Left lung (tissue), 10 donors: ENCODE measurements around the gene SLC4A1AP. TPM values are rescaled to one million over a fixed set of nuclear protein-coding genes. Genes with fewer than 3 reads are reported as not detected.
"Not testable (repeated sequence)": the region's sequence is repeated elsewhere in the genome, so short reads cannot be mapped to it uniquely, and the experiment has no call there.

ENCODE experiments used
- ATAC-seq: fragments of 200-7000 bp; cut with Tn5 transposase; one replicate; pipeline ENCODE4 v1.9.1; 2020; ENCODE audit warnings: moderate library complexity
- DNase-seq, 4 donors: peaks; one replicate each; pipeline ENCODE4 v3.0.0-alpha.2; 2013 to 2020
- H3K27ac ChIP-seq, 2 donors: fragments of 200-600 bp; sonication (generic) in 1 of 2; one replicate each; pipeline versions ENCODE4 v1.5.0 to v1.8.0; 2020 to 2021
- H3K27me3 ChIP-seq, 2 donors: fragments of 200-600 bp; sonication (generic) in 1 of 2; one replicate each; pipeline versions ENCODE4 v1.5.0 to v1.8.0; 2020 to 2021
- H3K36me3 ChIP-seq, 2 donors: fragments of 200-600 bp; sonication (generic) in 1 of 2; one replicate each; pipeline versions ENCODE4 v1.5.0 to v1.8.0; 2020 to 2021
- H3K4me1 ChIP-seq, 2 donors: fragments of 200-600 bp; one replicate each; pipeline ENCODE4 v1.8.0; 2021
- H3K4me3 ChIP-seq, 2 donors: fragments of 200-600 bp; sonication (generic) in 1 of 2; one replicate each; pipeline versions ENCODE4 v1.5.0 to v1.8.0; 2020 to 2021; ENCODE audit warnings: mild to moderate bottlenecking in 1 of 2
- H3K9me3 ChIP-seq, 2 donors: fragments of 200-600 bp; sonication (generic) in 1 of 2; one replicate each; pipeline versions ENCODE4 v1.5.0 to v1.8.0; 2020 to 2021
- CTCF ChIP-seq, 2 donors: fragments of 200-600 bp; sonication (generic) in 1 of 2; IDR thresholded peaks; one replicate each; pipeline versions ENCODE4 v1.5.0 to v1.8.0; 2021; ENCODE audit warnings: antibody characterized with exemption in 2 of 2
- intact Hi-C, 2 donors: fragments of 100-400 bp; cut with DNase I; formaldehyde crosslinking; loops; one replicate each; pipeline versions ENCODE4 v1.11.2 to v1.14.2; 2022
- polyA plus RNA-seq, 6 donors: library from polyadenylated mRNA; unstranded; fragments of 120-200 nt; gene quantifications; one replicate each; pipeline ENCODE4 v1.2.1, GENCODE V29; 2013; ENCODE audit not compliant: insufficient read length in 6 of 6
- total RNA-seq, 2 donors: library from RNA; stranded (reverse); fragmentation: NEBNext Ultra II Directional; extraction: Animal tissue kit (Norgen Biotek cat#: 25700); gene quantifications; one replicate each; pipeline ENCODE4 v1.2.1, GENCODE V29; 2021
- donor health status: DM: no; HTN: yes; CAD: no.
- donor health status: DM: no; HTN: no; CAD: no.

Gene SLC4A1AP
- total and polyA plus RNA-seq, 8 donors: 18.5 to 40.1 (median 32.7) TPM

DNA sequence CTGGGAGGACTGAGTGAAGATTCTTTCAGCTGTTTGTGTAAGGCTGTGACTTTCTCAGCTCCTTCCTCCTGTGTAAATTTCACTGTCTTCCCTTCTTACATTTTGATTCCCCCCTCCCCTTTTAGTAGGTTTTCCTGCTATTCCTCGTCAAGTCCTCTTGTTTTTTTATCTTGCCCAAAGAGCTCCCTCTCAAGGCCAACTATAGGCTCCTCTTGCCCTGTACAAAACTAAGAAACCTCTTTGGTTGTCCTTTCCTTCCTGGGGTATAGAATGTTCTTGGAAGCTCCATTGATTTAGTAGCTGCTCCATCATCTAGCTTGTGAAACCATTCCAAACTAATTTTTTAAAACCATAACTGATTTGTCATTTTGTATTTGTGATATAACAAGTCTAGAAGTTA, 42.2 kb upstream of the SLC4A1AP start:
- Histone ChIP-seq H3K27me3 (no peaks in the 10 kb centered on the region), H3K9me3 (no peaks in the 10 kb centered on the region), H3K4me3 (no peak overlapping the region), H3K4me1 (peaks cover 0 to 9% of the 10 kb centered on the region in 2 donors), H3K27ac (no peak overlapping the region), H3K36me3 (peaks cover 0 to 83% of the 10 kb centered on the region in 2 donors)
- no peak for TF ChIP-seq CTCF (IDR thresholded peaks at IDR 0.05)
- intact Hi-C loops: no loop called here
- DNase-seq (no peak), ATAC-seq (no peak)

DNA sequence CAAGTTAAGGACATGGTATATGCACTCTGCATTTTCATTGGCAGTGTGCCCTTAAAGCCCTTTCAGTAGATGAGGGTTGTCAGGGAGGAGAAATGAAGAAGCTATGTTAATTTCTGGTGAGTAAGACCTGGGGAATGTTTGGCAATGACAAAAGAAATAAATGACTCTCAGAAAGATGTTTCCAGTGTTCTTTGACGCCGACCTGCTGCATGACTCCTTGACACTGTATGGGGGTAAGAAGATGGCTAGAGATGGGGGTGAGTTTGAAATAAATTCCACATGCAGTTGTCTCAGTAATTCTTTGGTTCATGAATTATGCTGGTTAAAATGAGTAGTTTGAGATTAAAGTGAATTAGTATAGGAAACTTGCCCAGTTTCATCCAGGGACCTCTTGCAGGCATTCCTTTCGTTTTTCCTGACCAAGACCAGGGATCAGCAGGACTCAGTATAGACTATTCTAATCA, 40.7 kb upstream of the SLC4A1AP start:
- ATAC-seq (no peak), DNase-seq (no peak)
- Histone ChIP-seq H3K36me3 (peaks cover 0 to 69% of the 10 kb centered on the region in 2 donors), H3K27me3 (no peaks in the 10 kb centered on the region), H3K27ac (no peak overlapping the region), H3K4me1 (peaks cover 0 to 23% of the 10 kb centered on the region in 2 donors), H3K4me3 (no peak overlapping the region), H3K9me3 (no peaks in the 10 kb centered on the region)
- intact Hi-C loops: no loop called here
- TF ChIP-seq CTCF (IDR thresholded peaks at IDR 0.05): no peak

GRCh38 chr2:27624943-27625342, 38.7 kb upstream of the SLC4A1AP start:
- no peak for TF ChIP-seq CTCF (IDR thresholded peaks at IDR 0.05)
- Histone ChIP-seq H3K36me3 (peaks cover 0 to 49% of the 10 kb centered on the region in 2 donors), H3K4me1 (peaks cover 6 to 37% of the 10 kb centered on the region in 2 donors), H3K9me3 (no peaks in the 10 kb centered on the region), H3K27ac (no peak overlapping the region), H3K27me3 (no peaks in the 10 kb centered on the region), H3K4me3 (no peak overlapping the region)
- no peak for DNase-seq
- intact Hi-C loops: no loop called here
- ATAC-seq: no peak

DNA sequence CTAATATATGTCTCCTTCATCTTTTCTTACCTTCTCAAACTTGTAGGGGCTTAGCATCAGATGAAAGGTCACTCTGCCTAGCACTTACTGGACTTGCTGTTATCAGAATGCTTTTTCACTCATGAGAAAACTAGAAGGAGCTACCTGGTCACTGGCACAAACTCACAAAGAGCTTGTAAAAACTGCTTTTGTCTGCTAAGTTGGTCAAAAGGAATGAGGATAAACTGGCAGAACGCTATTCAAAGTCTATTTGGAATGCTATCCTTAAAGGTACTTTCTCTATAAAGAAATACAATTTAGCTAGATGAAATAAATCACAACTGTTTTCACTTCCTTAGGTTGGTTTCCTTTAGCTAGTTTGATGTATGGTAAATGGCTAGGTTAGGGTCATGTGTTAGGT, 37.4 kb upstream of the SLC4A1AP start:
- intact Hi-C loops, H3K27me3 ChIP-seq, ATAC-seq, H3K4me3 ChIP-seq, H3K9me3 ChIP-seq, DNase-seq: not testable (repeated sequence)
- Histone ChIP-seq H3K4me1 (peaks cover 6 to 44% of the 10 kb centered on the region in 2 donors), H3K27ac (peak overlapping the region; percentile 67 to 88), H3K36me3 (peaks cover 0 to 46% of the 10 kb centered on the region in 2 donors)

DNA sequence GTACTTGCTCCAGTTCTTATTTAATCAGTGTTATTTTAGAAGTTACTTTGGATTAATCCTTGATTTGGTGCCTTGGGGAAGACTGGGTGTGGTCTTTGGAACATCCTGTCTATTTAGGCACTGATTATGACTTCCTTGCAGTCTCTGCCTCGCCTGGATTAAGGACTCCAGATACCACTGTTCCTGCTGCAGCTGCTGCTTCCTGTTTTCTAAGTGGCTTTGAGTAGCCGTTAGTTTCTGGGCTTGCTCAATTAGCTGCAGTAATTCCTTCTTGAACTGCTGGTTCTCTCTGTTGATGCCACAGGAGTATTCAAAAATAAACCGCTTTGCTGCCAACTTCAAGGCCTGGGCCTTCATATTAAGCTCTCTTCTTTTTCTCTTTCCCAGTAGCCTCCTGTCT, 36.8 kb upstream of the SLC4A1AP start:
- H3K4me1 ChIP-seq: peaks cover 6 to 44% of the 10 kb centered on the region in 2 donors
- peaks cover 0 to 46% of the 10 kb centered on the region in 2 donors for H3K36me3 ChIP-seq
- H3K4me3 ChIP-seq, H3K9me3 ChIP-seq, DNase-seq, intact Hi-C loops, H3K27me3 ChIP-seq: not testable (repeated sequence)
- peak overlapping the region; percentile 67 to 88 for H3K27ac ChIP-seq
- ATAC-seq: peak; percentile 22

- intact Hi-C loops: no loop called here
- DNase-seq (peak in 3 of 4 donors; percentile 3 to 76 (median 5)), ATAC-seq (peak; percentile 72)
- no peak for TF ChIP-seq CTCF (IDR thresholded peaks at IDR 0.05)
- Histone ChIP-seq H3K27me3 (no peaks in the 10 kb centered on the region), H3K27ac (peak overlapping the region; percentile 84 to 88), H3K9me3 (no peaks in the 10 kb centered on the region), H3K4me3 (peak overlapping the region; percentile 88 to 93), H3K4me1 (peaks cover 6 to 44% of the 10 kb centered on the region in 2 donors), H3K36me3 (peaks cover 0 to 46% of the 10 kb centered on the region in 2 donors)
Observed at GRCh38 chr2:27627963-27628766, 35.5 kb upstream of the SLC4A1AP start.
